HG02588 (cell line): ENCODE data around the gene PDE4DIP.
"Not testable (repeated sequence)": the region's sequence is repeated elsewhere in the genome, so short reads cannot be mapped to it uniquely, and the experiment has no call there.

Experiments
- ATAC-seq: cut with Tn5 transposase; IDR thresholded peaks from one replicate; pipeline ENCODE4 v1.9.1; 2021; ENCODE audit warnings: mild to moderate bottlenecking, moderate library complexity; ENCODE audit not compliant: unreplicated experiment

The PDE4DIP gene

DNA sequence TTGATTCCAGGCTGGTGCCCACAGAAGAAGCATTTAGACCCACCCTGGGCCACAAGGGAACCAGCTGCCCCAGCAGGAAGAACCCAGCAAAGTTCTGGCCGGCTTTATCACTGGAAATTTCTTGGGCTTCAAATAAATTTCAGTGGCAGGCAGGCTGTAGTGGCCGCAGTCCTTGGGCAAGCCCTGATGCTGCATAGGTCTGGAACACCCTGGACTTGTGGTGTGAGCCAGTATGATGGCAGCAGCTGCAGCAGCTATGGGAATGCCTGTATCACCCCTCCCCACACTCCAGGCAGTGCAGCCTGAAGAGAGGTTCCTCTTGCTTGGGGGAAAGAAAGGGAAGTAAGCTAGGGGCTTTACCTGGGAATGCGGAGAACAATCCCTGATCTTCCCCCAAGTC, 189.7 kb downstream of the PDE4DIP start:
- ATAC-seq = not testable (repeated sequence)

- not testable (repeated sequence) for ATAC-seq
These were observed 198.8 kb downstream of the PDE4DIP start for GRCh38 chr1:149043056-149043455.

GRCh38 chr1:149064611-149065010, 220.4 kb downstream of the PDE4DIP start:
- ATAC-seq = not testable (repeated sequence)

- ATAC-seq = not testable (repeated sequence)
These were observed 231.4 kb downstream of the PDE4DIP start for GRCh38 chr1:149075505-149076127.
